ENCODE results near the gene COL13A1.

DNA sequence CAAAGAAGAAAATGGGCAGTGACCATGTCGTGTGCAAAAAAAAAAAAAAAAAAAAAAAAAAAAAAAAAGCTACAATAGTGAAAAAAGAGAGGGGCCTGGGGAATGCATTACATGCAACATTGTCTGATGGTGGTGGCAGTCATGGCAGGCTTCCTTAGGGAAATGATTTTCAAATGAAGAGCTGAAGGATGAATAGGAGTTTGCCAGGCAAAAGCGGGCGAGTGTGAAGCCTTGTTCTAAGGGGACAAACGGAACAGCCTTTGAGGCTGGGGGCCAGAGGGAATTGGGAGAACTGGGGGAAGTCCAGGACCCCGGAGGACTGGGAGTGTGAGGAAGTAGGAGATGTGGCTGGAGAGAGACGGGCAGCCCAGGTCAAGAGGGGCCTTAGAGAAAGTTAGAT is 3.1 kb downstream of the COL13A1 start:
- no peak for TF ChIP-seq CTCF (IDR thresholded peaks at IDR 0.05; ENCODE audit: low read depth, low read length)
- no peak for TF ChIP-seq POLR2A (IDR thresholded peaks at IDR 0.05; ENCODE audit: extremely low read depth, insufficient read length)
- TF ChIP-seq, protein P1, sequence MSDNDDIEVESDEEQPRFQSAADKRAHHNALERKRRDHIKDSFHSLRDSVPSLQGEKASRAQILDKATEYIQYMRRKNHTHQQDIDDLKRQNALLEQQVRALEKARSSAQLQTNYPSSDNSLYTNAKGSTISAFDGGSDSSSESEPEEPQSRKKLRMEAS (IDR thresholded peaks at IDR 0.05; ENCODE audit: low read depth, low read length) = no peak
